SKM-1 treated with dmso at 0.1 percent for 144 hours (cell line): ENCODE data around the gene UBR3.

Experiments used
- DNase-seq: peaks from one replicate; lab custom pipeline; 2025; ENCODE audit not compliant: unreplicated experiment; lab: John Stamatoyannopoulos, UW

The UBR3 gene

DNA sequence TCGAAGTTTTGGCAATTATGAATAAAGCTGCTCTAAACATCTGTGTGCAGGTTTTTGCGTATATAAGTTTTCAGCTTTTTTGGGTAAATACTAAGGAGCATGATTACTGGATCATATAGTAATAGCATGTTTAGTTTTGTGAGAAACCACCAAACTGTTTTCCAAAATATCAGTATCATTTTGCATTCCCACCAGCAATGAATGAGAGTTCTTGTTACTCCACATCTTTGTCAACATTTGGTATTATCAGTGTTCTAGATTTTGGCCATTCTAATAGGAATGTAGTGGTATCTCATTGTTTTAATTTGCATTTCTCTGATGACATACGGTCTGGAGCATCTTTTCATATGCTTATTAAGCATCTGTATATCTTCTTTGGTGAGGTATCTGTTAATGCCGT is 207.3 kb downstream of the UBR3 start:
- no peak for DNase-seq

DNA sequence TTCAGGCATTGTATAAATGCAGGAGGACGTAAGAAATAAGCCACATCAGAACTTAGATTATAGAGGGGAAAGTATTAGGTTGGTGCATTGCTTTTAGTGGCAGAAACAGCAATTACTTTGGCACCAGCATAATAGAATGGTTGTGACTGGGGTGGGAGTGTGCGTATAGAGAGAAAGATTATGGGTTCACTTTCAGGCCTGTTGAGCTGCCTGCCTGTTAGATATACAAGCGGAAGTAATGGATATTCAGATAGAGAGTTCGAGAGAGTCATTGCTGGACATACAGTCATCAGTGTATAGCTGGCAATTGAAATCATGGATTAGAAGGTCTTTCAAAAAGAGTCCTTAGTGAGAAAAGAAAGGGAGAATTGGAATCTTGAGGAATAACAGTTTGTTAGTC is 211.5 kb downstream of the UBR3 start:
- DNase-seq = no peak

DNA sequence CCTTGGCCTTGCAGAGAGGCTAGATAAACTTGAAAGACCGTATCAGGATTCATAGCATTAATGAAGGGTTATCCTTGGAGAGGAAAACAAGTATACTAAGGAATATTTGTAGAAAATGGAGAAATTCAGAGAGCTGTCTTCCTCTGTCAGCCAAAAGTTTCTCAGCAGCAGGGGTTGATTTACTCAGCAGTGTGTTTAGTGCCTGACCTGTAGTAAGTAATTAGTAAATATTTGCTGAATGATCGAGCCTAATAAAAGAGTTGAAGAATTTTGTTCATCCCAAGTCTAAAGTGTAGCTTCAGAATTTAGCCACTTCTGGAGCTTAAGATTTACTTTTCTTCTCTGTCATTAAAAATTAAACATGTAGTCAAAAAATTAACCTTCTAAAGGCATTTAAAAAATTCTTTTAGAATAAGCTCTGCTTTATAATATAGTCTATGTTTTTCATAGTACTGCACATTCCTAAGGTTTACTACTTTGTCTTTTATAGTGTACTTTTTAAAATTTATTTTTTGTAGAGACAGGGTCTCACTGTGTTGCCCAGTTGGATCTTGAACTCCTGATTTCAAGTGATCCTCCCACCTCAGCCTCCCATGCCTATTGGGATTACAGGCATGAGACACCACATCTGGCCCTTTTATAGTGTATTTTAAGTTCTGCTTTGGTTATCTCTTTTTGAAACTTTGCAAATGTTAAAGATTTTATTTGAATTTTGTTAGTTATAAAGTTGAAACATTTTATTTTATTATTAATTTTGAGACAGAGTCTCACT is 212.3 kb downstream of the UBR3 start:
- DNase-seq = no peak

DNA sequence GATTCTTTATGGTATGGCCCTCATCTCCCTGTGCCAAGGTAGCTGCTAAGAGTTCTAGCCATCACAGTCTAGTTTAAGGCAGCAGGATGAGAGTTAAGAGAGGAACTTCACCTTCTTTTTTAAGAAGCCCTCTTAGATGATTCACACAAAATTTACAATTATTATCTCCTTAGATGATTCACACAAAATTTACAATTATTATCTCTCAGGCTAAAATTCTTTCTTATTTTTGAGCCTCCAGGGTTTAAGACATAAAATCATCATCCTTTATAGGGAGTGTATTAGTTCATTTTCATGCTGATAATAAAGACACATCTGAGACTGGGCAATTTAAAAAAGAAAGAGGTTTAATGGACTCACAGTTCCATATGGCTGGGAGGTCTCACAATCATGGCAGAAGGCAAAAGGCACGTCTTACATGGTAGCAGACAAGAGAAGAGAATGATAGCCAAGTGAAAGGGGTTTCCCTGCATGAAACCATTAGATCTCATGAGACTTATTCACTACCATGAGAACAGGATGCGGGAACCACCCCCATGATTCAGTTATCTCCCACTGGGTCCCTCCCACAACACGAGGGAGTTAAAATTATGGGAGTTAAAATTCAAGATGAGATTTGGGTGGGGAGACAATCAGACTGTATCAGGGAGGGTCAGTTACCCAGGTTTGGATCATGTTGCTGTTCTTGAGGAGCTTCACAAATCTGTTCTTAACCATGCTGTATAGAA is 217.7 kb downstream of the UBR3 start:
- DNase-seq = no peak

DNA sequence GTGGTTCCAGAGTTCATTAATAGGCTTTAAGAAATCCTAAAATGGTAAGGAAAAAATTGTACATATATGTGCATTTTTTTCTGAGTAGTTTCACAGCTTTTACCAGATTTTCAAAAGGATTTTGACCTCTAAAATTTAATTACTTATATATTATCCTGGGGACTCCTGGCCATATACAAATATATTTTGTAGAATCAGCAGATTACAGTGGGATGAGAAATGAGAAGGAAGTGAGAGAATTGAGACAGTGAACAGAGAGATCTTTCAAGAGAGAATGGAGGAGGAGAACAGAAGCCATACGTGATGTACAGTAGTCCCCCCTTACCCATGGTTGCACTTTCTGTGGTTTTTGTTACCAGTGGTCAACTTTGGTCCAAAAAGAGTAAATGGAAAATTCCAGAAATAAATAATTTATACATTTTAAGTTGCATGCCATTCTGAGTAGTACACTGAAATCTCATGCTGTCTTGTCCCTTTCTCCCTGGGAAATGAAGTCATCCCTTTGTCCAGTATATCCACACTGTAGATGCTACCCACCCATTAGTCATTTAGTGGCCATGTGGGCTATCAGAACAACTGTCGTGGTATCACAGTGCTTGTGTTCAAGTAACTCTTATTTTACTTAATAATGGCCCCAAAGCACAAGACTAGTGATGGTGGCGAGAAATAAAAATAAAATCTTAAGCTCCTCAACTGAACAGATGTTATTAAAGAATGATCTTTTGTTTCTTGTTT is 220.2 kb downstream of the UBR3 start:
- no peak for DNase-seq

DNA sequence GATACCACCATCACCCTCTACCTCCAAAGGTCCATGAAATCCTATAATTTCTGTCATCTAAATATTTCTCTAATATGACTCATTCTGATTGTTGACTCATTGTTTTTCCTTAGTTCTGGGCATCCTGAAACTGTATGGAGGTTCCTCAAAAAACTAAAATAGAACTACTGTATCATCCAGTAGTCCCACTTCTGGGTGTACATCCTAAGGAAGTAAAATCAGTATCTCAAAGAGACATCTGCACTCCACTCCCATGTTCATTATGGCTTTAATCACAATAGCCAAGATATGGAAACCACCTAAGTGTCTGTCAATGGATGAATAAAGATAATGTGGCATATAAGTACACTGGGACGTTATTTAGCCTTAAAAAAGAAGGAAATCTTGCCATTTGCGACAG is 224.9 kb downstream of the UBR3 start:
- DNase-seq = no peak

DNA sequence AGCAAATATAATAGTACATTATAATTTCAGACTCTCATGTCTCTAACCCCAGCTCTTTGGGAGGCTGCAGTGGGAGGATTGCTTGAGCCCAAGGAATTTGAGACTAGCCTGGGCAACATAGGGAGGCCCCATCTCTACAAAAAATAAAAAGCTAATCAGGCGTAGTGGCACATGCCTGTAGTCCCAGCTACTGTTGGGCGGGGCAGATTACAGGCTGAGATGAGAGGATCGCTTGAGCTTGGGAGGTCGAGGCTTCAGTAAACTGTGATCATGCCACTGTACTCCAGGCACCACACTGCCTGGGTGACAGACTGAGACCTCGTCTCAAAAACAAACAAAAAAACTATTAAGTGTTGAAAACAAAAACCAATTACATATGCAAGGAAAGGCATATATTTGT is 227.7 kb downstream of the UBR3 start:
- no peak for DNase-seq

DNA sequence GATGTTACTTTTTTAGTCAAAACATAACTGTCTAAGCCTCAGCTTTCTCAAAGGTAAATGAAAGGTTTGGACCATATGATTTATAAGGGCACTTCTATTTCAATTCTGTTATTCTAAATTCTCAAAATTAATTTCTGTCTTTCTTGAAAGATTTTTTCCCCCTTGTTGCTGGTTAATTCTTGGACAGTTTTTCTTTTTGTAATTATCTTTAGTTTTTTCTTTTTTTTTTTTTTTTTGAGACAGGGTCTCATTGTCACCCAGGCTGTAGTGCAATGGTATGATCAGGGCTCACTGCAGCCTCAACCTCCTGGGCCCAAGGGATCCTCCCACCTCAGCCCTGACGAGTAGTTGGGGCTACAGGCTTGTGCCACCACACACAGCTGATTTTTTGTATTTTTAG is 229.6 kb downstream of the UBR3 start:
- DNase-seq = no peak

DNA sequence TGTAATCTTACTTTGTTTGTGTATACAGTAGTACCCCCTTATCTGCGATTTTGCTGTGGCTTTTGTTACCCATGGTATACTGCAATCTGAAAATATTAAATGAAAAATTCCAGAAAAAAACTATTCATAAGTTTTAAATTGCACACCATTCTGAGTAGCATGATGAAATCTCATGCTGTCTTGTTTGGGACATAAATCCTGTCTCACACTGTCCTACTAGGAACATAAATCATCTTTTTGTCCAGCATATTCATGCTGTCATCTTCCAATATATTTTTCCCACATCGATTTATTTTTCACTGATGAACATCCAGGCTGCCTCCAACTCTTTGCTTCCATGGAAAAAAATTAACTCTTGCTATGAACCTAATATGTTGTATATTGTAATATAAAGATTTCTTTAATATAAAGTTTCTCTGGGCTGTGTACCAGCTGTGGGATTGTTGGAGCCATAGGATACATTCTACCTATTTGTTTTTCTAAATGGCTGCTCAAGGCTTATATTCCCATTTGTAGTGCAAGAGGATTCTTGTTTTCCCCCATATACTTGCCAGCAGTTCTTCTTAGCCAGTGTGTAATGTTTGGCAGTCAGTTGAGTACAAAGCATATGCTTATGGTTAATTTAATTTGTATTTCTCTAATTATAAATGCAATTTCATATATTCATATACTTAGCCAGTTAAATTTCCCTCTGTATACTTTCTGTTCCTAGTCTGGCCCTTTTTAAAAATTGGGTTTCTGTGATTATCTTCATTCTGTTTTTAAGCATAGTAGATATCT is 236.4 kb downstream of the UBR3 start:
- no peak for DNase-seq

DNA sequence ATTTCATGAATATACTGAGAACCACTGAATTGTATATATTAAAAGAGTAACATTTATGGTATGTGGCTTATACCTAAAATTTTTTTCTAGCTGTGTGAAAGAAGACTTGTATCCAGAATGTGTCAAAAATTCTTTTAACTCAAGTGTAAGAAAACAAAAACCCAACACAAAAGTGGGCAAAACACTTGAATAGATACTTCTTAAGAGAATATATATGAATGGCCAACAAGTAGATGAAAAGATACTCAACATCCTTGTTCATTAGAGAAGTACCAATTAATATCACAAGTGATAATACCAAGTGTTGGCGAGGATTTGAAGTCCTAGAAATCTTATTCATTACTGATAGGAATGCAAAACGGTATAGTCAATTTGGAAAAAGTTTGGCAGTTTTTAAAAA is 243.5 kb downstream of the UBR3 start:
- no peak for DNase-seq

DNA sequence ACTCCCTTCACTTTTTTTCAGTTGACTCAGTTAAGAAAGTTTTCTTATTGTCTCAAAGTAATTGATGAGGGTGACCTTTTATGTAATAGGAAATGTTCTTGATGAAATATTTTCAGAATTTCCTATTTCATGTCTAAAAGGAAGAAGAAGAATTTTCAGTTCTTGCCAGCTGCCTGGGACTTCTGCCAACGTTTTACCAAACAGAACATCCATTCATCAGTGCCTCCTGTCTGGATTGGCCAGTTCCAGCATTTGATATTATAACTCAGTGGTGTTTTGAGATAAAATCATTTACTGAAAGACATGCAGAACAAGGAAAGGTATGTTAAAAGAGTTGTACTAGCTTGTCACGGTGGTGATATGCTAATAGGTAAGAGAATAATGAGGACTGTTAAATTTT is 246.0 kb downstream of the UBR3 start:
- no peak for DNase-seq

DNA sequence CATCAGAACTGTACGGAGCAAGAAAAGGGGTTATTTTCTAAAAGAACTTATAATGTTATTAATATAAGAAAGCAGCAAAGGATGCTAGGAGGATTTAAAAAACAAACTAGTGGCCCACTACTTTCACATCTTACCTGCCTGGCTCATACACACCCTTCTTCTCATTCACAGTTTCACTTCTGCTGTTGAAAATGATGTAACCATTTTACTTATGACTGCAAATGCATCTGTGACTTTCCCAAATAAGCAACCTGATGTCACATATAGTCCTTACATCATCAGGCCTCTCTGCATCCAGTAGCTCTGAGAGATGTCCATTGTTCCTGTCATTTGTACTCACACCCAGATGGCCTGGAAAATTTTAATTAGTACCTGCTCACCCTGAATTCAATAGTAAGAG is 248.9 kb downstream of the UBR3 start:
- DNase-seq = no peak

DNA sequence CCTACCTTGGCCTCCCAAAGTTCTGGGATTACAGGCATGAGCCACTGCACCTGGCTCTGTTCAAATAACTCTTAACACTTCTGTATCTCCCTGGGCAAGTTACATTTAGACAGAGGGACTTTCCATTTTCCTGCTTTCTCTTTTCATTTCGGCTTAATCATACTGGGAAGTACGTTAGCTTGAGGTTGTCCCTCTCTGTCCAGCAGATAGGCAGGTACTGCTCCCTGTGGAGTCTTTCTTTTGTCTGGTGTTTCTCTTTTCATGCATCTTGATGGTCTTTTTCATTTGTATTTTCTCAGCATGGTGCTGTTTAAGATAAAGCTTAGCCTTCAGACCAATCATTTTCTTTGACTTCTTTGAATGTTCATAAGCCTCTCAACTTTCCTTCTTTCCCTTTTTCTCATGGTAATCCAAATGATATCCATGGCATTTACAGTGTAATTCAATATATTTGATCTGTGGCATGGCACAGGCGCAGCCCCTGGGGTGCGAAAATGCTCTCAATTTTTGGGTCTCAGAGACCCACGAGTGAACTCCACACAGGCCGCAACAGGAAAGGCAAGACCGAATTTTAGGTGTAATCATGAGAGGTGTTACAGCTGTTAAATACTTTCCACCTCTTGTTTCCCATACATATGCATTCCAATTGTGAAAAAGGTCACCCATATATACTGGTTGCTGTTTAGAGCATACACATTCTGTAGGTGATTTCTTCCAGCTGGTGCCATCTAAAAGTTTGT is 250.7 kb downstream of the UBR3 start:
- DNase-seq = no peak

DNA sequence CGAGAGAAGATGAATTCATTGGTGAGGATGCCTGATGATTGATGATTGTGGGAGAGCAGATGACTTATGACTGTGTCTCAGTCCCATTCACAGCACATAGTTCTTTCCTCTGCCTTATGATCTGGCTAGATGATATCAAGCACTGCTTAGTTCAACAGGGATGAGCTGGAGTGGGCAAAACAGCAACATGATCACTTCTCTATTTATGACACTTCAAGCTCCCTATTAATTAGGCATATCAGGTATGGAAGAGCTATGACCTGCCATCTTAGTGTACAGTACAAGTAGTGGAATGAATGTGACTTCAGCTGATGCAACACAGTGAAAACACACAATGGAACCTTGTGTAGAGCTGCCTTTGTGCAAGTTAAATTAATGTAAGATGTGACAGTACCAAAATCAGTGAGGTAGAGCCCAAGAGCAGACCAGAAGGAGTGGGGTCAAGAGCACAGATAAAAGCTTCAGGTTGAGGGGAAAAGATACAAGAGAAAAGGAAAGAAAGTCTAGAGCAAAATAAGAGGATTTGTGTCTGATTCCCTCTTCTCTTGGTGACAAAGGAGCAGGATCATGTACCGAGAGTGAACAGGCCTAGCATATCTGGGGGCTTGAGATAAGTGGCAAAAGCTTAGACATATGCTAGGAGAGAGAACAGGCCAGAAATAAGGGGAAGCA is 257.7 kb downstream of the UBR3 start:
- DNase-seq = no peak

DNA sequence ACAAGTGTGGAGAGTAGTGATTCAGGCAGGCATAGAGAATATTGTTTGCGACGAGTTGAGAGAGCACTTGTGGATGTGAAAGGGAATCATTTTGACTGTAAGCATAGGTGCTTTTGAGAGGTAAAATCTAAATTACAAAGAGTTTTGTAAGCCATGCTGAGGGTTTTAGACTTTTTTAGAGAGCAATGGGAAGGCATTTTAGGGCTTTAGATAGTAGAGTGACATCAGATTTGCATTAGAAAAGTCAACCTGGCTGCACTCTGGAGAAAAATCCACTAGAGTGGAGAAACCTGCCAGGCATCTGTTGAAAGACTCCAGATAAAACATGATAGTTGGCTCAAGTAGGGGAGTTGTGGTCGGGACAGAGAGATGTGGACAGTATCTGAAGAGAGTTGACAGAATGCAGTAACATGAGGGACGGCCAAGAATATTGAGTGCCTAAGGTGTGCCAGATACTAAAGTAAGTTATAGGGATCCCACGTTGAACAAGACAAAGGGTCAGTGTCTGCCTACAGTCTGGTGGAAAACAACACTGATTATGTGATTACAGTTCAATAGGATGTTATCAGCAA is 258.9 kb downstream of the UBR3 start:
- no peak for DNase-seq

DNA sequence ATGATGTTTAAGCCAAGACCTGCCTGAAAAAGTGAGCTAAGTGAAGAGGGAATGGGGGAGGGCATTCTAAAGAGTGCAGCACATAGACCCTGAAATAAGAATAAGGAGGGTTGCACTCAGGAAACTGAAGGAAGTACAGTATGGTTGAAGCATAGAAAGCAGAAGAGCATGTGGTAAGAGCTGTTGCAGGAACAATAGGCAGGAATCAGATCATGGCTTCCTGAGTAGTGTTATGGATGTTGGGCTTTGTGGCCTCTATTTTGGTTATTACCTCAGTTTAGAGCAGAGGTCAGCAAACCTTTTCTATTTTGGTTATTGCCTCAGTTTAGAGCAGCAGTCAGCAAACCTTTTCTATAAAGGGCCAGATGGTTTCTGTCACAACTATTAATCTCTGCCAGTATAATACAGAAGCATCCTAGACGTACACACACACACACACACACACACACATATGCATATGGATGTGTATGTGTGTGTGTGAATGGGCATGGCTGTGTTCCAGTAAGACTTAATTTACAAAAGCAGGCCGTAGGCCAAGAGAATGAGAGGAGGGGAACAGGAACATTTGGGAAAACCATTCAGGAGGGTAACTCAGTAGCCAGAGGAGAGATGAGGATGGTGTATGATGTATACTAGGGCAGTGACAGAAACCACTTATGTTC is 259.6 kb downstream of the UBR3 start:
- DNase-seq = no peak

DNA sequence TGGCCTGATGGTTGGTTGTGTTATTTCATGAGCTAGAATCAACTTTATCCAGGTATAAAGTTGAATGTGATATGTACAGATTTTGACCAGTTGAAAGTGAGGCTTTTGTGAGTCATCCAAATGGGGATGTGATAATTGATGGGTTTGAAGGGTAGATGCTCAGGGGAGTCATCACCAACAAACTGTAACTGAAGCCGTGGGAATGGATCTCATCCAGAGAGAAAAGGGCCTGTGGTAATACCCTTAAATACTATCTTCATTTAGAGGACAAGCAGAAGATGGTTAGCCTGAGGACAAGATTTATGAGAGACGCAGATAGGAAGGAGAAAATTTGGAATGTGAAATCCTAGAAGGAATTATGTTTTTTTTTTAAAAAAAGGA is 260.1 kb downstream of the UBR3 start:
- no peak for DNase-seq

DNA sequence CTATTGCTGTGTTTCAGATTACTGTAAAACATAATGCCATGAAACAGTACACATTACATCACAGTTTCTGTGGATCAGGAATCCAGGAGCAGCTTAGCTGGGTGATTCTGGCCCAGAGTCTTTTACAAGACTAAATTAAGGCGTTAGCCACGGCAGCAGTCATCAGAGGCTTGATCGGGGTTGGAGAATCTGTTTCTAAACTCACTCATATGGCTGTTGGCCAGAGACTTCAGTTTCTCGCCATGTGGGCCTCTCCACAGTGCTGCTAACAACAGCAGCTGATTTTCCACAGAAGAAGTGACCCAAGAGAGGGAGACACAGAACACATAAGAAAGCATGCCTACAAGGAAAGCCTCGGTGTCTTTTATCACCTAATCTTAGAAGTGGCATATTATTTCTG is 261.5 kb downstream of the UBR3 start:
- no peak for DNase-seq

DNA sequence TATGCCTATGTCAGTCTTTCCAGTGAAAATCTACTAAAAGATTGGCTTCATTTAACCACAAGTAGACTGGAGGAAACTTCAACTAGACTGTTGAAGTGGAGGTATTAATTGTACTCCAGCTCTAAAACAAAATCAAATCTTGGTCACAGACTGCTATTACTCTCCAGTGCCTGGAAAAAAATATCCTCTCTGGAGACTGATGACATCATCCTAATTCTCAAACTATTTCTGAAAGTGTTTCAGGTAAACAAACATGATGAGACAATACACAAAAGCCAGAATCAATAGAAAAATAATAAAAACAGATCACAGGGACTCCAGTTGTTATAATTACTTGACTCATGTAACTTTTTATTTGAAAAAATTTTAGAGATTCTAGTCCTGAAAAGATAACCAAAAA is 263.0 kb downstream of the UBR3 start:
- no peak for DNase-seq
